ENCODE results near the gene ACYP2.
"Not testable (repeated sequence)": the region's sequence is repeated elsewhere in the genome, so short reads cannot be mapped to it uniquely, and the experiment has no call there.

Gene ACYP2

GRCh38 chr2:54099829-54100585 is 15.4 kb upstream of the ACYP2 start:
- Histone ChIP-seq H3K4me1 (ENCODE audit: control insufficient read depth, insufficient read depth, low read length) (no peaks in the 10 kb centered on the region), H3K9me3 (ENCODE audit: control insufficient read depth, insufficient read depth, low read length) (no peaks in the 10 kb centered on the region), H3K9ac (ENCODE audit: low read depth, low read length) (no peak overlapping the region), H3K4me3 (ENCODE audit: low read depth, low read length) (no peak overlapping the region), H3K27me3 (ENCODE audit: control insufficient read depth, insufficient read depth, low read length) (no peaks in the 10 kb centered on the region), H3K36me3 (ENCODE audit: control insufficient read depth, insufficient read depth, low read length) (no peaks in the 10 kb centered on the region)

- H3K4me1 ChIP-seq (ENCODE audit: control insufficient read depth, insufficient read depth, low read length): no peaks in the 10 kb centered on the region
- no peaks in the 10 kb centered on the region for H3K36me3 ChIP-seq (ENCODE audit: control insufficient read depth, insufficient read depth, low read length)
- H3K9ac ChIP-seq (ENCODE audit: low read depth, low read length): no peak overlapping the region
- H3K9me3 ChIP-seq (ENCODE audit: control insufficient read depth, insufficient read depth, low read length): no peaks in the 10 kb centered on the region
- no peaks in the 10 kb centered on the region for H3K27me3 ChIP-seq (ENCODE audit: control insufficient read depth, insufficient read depth, low read length)
- H3K4me3 ChIP-seq (ENCODE audit: low read depth, low read length): no peak overlapping the region
These were observed 14.6 kb upstream of the ACYP2 start for GRCh38 chr2:54100772-54101171.

DNA sequence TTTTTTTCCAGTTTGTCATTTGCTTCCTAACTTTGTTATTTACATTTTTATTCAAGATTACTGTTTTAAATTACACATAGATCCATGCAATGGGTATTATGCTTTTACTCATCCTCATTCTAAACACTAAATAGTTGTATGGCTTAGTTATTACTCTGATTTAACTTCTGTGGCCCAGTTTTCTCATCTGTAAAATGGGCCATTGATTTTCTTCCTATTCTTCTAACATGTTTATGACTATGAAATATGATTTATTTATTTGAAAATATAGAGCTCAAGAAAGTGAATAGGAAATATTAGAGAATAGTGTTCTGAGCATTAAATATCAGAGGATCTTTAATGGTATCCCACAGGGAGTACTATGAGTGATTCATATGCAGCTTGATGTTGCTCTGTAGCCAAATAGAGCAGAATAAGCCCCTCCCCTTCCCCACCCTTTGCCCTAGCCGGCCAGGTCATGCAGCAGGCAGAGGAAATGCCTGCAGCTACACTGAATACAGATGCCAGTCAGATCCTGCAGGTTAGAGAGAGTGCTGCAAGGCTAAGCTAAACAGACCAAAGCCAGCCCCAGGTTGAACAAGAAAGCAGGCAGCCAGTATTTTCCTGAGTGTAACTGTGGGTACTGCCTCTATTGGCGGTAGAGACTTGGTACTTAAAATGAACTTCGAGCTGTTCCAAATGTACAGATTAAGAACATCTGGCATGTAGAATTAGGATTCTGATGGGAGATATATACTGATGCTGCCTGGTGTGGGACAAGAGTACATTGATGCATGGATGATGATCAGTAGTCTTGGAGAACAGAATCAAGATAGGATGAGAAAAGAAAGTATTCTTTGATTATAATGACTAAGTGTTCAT is 11.7 kb upstream of the ACYP2 start:
- Histone ChIP-seq H3K9me3 (ENCODE audit: control insufficient read depth, insufficient read depth, low read length) (no peaks in the 10 kb centered on the region), H3K36me3 (ENCODE audit: control insufficient read depth, insufficient read depth, low read length) (no peaks in the 10 kb centered on the region), H3K4me1 (ENCODE audit: control insufficient read depth, insufficient read depth, low read length) (no peaks in the 10 kb centered on the region), H3K9ac (ENCODE audit: low read depth, low read length) (no peak overlapping the region), H3K27me3 (ENCODE audit: control insufficient read depth, insufficient read depth, low read length) (no peaks in the 10 kb centered on the region), H3K4me3 (ENCODE audit: low read depth, low read length) (no peak overlapping the region)

DNA sequence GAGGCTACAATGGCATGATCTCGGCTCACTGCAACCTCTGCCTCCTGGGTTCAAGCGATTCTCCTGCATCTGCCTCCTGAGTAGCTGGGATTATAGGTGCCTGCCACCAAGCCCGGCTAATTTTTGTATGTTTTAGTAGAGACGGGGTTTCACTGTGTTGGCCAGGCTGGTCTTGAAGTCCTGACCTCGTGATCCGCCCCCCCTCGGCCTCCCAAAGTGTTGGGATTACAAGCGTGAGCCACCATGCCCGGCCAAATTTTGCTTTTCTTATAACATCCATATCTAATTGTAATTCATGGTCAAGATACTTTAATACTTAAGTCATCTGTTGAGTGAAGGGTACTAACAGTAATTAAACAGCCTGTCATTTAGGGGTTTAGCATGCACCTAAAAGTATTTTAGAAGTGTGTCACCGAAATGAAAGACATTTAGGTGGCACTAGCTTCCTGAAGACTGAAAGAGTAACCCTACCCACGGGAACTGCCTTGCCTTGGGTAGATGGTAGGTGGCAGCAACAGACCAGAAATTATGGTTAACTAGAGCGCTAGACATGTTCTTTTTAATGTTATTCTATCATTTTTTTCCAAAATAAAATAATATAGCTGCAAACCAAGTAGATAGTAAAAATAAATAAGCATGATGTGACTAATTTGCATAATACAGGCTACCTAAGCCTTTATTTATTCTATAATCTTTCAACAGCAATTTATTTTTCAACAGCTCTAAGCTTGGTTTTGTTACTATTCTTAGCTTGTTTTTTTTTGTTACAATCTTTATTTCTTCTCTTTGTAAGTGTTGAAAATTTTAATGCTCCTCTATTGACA is 8.6 kb upstream of the ACYP2 start:
- Histone ChIP-seq H3K9ac (ENCODE audit: low read depth, low read length) (no peak overlapping the region), H3K36me3 (ENCODE audit: control insufficient read depth, insufficient read depth, low read length) (no peaks in the 10 kb centered on the region), H3K4me3 (ENCODE audit: low read depth, low read length) (no peak overlapping the region), H3K9me3 (ENCODE audit: control insufficient read depth, insufficient read depth, low read length) (no peaks in the 10 kb centered on the region), H3K27me3 (ENCODE audit: control insufficient read depth, insufficient read depth, low read length) (no peaks in the 10 kb centered on the region), H3K4me1 (ENCODE audit: control insufficient read depth, insufficient read depth, low read length) (no peaks in the 10 kb centered on the region)

DNA sequence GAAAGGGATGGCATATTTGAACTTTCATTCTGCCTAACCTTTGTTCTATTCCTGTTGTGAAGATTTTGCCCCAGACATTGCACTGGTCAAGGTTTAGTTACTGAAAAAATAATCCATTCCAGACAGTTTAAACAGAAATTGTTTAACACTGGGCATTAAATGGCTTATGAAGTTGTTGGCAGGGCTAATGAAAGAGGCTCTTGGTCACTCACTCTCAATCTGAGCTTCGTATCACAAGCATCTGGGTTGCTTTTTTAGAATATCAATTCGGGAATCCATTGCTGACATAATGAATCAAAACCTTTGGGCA is 8.0 kb upstream of the ACYP2 start:
- no peaks in the 10 kb centered on the region for H3K9me3 ChIP-seq (ENCODE audit: control insufficient read depth, insufficient read depth, low read length)
- no peak overlapping the region for H3K4me3 ChIP-seq (ENCODE audit: low read depth, low read length)
- no peaks in the 10 kb centered on the region for H3K36me3 ChIP-seq (ENCODE audit: control insufficient read depth, insufficient read depth, low read length)
- no peaks in the 10 kb centered on the region for H3K4me1 ChIP-seq (ENCODE audit: control insufficient read depth, insufficient read depth, low read length)
- no peak overlapping the region for H3K9ac ChIP-seq (ENCODE audit: low read depth, low read length)
- no peaks in the 10 kb centered on the region for H3K27me3 ChIP-seq (ENCODE audit: control insufficient read depth, insufficient read depth, low read length)

- H3K4me3 ChIP-seq (ENCODE audit: low read depth, low read length): no peak overlapping the region
- H3K36me3 ChIP-seq (ENCODE audit: control insufficient read depth, insufficient read depth, low read length): no peaks in the 10 kb centered on the region
- H3K9ac ChIP-seq (ENCODE audit: low read depth, low read length): no peak overlapping the region
- H3K9me3 ChIP-seq (ENCODE audit: control insufficient read depth, insufficient read depth, low read length): no peaks in the 10 kb centered on the region
- H3K27me3 ChIP-seq (ENCODE audit: control insufficient read depth, insufficient read depth, low read length): no peaks in the 10 kb centered on the region
- no peaks in the 10 kb centered on the region for H3K4me1 ChIP-seq (ENCODE audit: control insufficient read depth, insufficient read depth, low read length)
These were observed 7.4 kb upstream of the ACYP2 start for GRCh38 chr2:54107903-54108615.

DNA sequence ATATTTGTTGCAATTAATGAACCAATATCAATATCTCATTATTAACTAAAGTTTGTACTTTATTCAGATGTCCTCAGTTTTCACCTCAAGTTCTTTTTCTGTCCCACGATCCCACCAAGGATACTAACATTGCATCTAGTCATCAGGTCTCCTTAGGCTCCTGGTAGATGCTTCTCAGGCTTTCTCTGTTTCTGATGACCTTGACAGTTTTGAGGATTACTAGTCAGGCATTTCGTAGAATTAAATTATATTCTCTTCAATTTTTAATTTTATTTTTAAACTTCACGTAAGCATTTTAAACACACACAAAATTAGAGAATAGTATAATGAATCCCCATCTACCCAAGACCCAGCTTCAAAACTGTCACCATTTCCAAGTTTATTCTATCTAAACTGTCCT is 5.6 kb upstream of the ACYP2 start:
- Histone ChIP-seq H3K36me3 (ENCODE audit: control insufficient read depth, insufficient read depth, low read length) (no peaks in the 10 kb centered on the region), H3K9me3 (ENCODE audit: control insufficient read depth, insufficient read depth, low read length) (no peaks in the 10 kb centered on the region)

GRCh38 chr2:54114479-54114878 is 936 bp upstream of the ACYP2 start:
- not testable (repeated sequence) for H3K4me1 ChIP-seq (ENCODE audit: control insufficient read depth, insufficient read depth, low read length); H3K27me3 ChIP-seq (ENCODE audit: control insufficient read depth, insufficient read depth, low read length); H3K9ac ChIP-seq (ENCODE audit: low read depth, low read length); H3K36me3 ChIP-seq (ENCODE audit: control insufficient read depth, insufficient read depth, low read length); H3K9me3 ChIP-seq (ENCODE audit: control insufficient read depth, insufficient read depth, low read length)
- peak overlapping the region; percentile 93 for H3K4me3 ChIP-seq (ENCODE audit: low read depth, low read length)

More for the DNA sequence above, 5.6 kb upstream of the ACYP2 start:
- Histone ChIP-seq H3K4me1 (ENCODE audit: control insufficient read depth, insufficient read depth, low read length) (no peaks in the 10 kb centered on the region), H3K27me3 (ENCODE audit: control insufficient read depth, insufficient read depth, low read length) (no peaks in the 10 kb centered on the region), H3K4me3 (ENCODE audit: low read depth, low read length) (no peak overlapping the region), H3K9ac (ENCODE audit: low read depth, low read length) (no peak overlapping the region)

GRCh38 chr2:54114936-54115283 is 505 bp upstream of the ACYP2 start:
- Histone ChIP-seq H3K9me3 (ENCODE audit: control insufficient read depth, insufficient read depth, low read length) (peaks cover 5% of the 10 kb centered on the region), H3K27me3 (ENCODE audit: control insufficient read depth, insufficient read depth, low read length) (no peaks in the 10 kb centered on the region), H3K9ac (ENCODE audit: low read depth, low read length) (peak overlapping the region; percentile 95), H3K4me1 (ENCODE audit: control insufficient read depth, insufficient read depth, low read length) (no peaks in the 10 kb centered on the region), H3K36me3 (ENCODE audit: control insufficient read depth, insufficient read depth, low read length) (no peaks in the 10 kb centered on the region), H3K4me3 (ENCODE audit: low read depth, low read length) (peak overlapping the region; percentile 93)

- H3K9ac ChIP-seq (ENCODE audit: low read depth, low read length); H3K27me3 ChIP-seq (ENCODE audit: control insufficient read depth, insufficient read depth, low read length); H3K9me3 ChIP-seq (ENCODE audit: control insufficient read depth, insufficient read depth, low read length); H3K4me1 ChIP-seq (ENCODE audit: control insufficient read depth, insufficient read depth, low read length); H3K4me3 ChIP-seq (ENCODE audit: low read depth, low read length); H3K36me3 ChIP-seq (ENCODE audit: control insufficient read depth, insufficient read depth, low read length): not testable (repeated sequence)
These were observed 1.2 kb downstream of the ACYP2 start for GRCh38 chr2:54116598-54116997.

DNA sequence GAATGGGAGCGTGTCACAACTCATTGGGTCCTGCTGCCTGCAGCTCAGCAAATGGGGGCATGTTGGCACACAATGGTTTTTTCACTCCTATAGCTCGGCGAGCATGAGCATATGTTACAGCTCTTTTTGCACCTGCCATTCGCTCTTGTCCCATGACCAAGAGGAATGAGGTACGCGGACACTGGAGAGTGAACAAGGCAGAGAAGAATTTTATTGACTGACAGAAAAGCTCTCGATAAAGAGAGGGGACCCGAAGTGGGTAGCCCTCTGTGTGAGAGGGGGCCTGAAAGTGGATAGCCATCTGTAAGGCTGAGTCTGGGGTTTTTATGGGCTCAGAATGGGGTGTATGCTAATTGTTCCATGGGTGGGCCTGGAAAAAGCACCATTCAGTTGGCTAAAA is 5.5 kb downstream of the ACYP2 start:
- Histone ChIP-seq H3K9ac (ENCODE audit: low read depth, low read length) (no peak overlapping the region), H3K4me3 (ENCODE audit: low read depth, low read length) (no peak overlapping the region), H3K9me3 (ENCODE audit: control insufficient read depth, insufficient read depth, low read length) (peaks cover 7% of the 10 kb centered on the region), H3K4me1 (ENCODE audit: control insufficient read depth, insufficient read depth, low read length) (no peaks in the 10 kb centered on the region), H3K27me3 (ENCODE audit: control insufficient read depth, insufficient read depth, low read length) (no peaks in the 10 kb centered on the region), H3K36me3 (ENCODE audit: control insufficient read depth, insufficient read depth, low read length) (no peaks in the 10 kb centered on the region)
